Stimulated activated CD8-positive, alpha-beta memory T cell treated with anti-CD3 and anti-CD28 coated beads, Interleukin-4, amount 100 ng/mL, for 24 hours (primary cell): ENCODE data around the gene KRT31.
"Not testable (repeated sequence)": the region's sequence is repeated elsewhere in the genome, so short reads cannot be mapped to it uniquely, and the experiment has no call there.

Source experiments
- DNase-seq: peaks from one replicate; pipeline ENCODE4 v3.0.0-alpha.2; 2020; ENCODE audit warnings: low read depth

Gene KRT31

GRCh38 chr17:41387670-41388069, 9.7 kb downstream of the KRT31 start:
- no peak for DNase-seq

GRCh38 chr17:41386227-41386626, 11.2 kb downstream of the KRT31 start:
- no peak for DNase-seq

GRCh38 chr17:41383690-41384089, 13.7 kb downstream of the KRT31 start:
- DNase-seq, result no peak

GRCh38 chr17:41382394-41382793, 15.0 kb downstream of the KRT31 start:
- DNase-seq, result no peak

- DNase-seq, result not testable (repeated sequence)
Measured at GRCh38 chr17:41381943-41382342, 15.5 kb downstream of the KRT31 start, which contains the start of gene KRT34. TSS of gene KRT34 (minus strand) at chr17:41382306. CDS start at chr17:41382246, 60 bp downstream.

GRCh38 chr17:41380091-41380490, 17.3 kb downstream of the KRT31 start:
- DNase-seq, result not testable (repeated sequence)

- DNase-seq, result no peak
Measured at GRCh38 chr17:41377546-41377945, 19.9 kb downstream of the KRT31 start.

- DNase-seq, result no peak
Measured at GRCh38 chr17:41369713-41370112, 27.7 kb downstream of the KRT31 start, which contains the start of gene KRT33B. TSS of gene KRT33B (minus strand) at chr17:41369813. CDS start at chr17:41369750, 63 bp downstream.

GRCh38 chr17:41369023-41369422, 28.4 kb downstream of the KRT31 start:
- DNase-seq, result no peak

- DNase-seq, result no peak
Measured at GRCh38 chr17:41367426-41368075, 29.9 kb downstream of the KRT31 start.

- no peak for DNase-seq
Measured at GRCh38 chr17:41366070-41366469, 31.3 kb downstream of the KRT31 start.

GRCh38 chr17:41363881-41364280, 33.5 kb downstream of the KRT31 start:
- no peak for DNase-seq

- no peak for DNase-seq
Measured at GRCh38 chr17:41360296-41360995, 37.0 kb downstream of the KRT31 start.

- no peak for DNase-seq
Measured at GRCh38 chr17:41354536-41354935, 42.9 kb downstream of the KRT31 start.

GRCh38 chr17:41352597-41353366, 44.6 kb downstream of the KRT31 start:
- DNase-seq, result no peak

GRCh38 chr17:41351177-41351576, 46.2 kb downstream of the KRT31 start:
- DNase-seq, result no peak

- not testable (repeated sequence) for DNase-seq
Measured at GRCh38 chr17:41350381-41350878, 47.0 kb downstream of the KRT31 start, which contains the start of gene KRT33A. TSS of gene KRT33A (minus strand) at chr17:41350828. CDS start at chr17:41350767, 61 bp downstream.

GRCh38 chr17:41347869-41348760, 49.3 kb downstream of the KRT31 start:
- DNase-seq, result no peak

- not testable (repeated sequence) for DNase-seq
Measured at GRCh38 chr17:41346421-41346820, 51.0 kb downstream of the KRT31 start.

- DNase-seq, result no peak
Measured at GRCh38 chr17:41345992-41346391, 51.4 kb downstream of the KRT31 start.
